GM18508 (cell line): ENCODE data around the gene GPRC5B.

ENCODE experiments used
- ATAC-seq: cut with Tn5 transposase; IDR thresholded peaks from one replicate; pipeline ENCODE4 v1.9.1; 2021; ENCODE audit warnings: moderate number of reproducible peaks; ENCODE audit not compliant: insufficient read depth, unreplicated experiment

The GPRC5B gene, protein sequence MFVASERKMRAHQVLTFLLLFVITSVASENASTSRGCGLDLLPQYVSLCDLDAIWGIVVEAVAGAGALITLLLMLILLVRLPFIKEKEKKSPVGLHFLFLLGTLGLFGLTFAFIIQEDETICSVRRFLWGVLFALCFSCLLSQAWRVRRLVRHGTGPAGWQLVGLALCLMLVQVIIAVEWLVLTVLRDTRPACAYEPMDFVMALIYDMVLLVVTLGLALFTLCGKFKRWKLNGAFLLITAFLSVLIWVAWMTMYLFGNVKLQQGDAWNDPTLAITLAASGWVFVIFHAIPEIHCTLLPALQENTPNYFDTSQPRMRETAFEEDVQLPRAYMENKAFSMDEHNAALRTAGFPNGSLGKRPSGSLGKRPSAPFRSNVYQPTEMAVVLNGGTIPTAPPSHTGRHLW

DNA sequence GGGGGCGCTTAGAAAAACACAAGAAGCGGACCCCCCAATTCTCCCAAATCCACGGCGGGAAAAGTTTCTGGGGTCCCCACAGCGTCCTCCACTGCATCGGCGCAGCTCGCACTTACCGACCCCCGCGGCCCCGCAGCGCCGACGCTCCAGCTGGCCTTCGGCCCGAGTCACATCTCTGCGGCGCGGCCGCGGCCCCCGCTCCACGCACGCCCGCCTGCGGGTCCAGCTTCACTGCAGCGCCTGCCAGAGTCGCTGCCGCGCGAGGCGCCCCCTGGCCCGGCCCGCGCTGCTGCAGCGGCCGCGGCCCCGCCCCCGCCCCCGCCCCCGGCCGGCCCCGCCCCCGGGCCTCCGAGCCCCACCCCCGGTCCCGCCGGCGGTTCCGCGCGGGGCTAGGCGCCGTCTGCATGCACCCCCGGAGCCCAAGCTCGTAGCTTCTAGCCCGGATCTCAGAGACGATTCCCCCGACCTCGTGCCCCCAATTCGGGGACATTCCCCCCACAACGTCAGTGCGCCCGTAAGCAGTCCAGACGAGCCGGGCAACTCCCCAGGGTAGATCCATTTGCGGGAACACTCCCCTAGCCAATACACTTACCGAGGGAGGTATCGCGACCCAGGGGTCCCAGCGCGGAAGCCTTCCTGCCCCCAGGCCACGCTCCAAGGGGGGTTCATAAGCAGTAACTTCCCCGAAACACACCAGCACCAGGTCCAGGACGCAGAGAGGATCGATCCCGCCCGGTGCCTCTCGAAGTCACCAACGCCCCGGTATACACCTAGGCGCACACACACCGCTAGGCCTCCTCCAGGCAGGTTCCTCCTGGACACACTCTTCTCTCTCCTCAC lies at the start of gene GPRC5B:
Gene GPRC5B, minus strand, starts transcription at position 238 of the 840 bp plus-strand sequence. CDS start 12,003 bp downstream, outside the sequence.
- no peak for ATAC-seq

DNA sequence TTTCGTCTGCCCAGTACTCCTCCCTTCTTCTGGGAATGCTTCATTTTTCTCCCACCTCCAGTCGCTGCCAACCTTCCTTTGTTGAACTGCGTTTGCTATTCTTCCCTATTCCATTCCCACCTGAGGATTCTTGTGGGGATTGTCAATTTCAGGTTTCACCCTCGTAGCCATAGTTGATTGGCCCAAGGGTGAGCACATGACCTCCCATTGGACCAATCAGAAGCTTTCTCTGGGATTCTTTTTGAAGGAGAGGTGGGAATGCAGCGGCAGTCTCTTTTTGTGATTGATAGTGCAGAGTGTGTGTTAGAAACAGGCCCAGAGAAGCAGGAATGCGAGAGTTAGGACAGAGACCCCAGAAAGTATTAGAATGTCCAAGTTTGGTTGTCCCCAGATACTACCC lies 49.1 kb upstream of the GPRC5B start:
- no peak for ATAC-seq

DNA sequence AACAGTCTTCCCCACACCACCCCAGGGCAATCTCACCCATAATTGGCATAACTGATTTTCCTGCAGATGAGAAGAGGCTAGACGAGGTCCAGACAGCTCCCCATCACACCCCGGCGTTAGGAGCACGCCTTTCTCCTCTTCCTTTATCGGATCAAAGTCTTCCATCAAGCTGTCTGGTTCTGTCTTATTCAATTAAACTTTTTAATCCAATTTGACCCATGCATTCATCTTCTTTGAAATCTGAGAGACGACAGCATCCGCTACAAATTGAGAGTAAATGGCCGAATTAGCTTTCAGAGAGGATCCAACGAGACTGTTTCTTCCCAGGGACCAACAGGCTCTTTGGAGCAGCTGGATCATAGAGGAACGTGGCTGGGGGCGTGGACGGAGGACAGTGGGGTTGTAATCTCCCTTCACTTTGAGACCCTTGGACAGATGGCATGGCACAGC lies 44.4 kb upstream of the GPRC5B start:
- ATAC-seq, result no peak

DNA sequence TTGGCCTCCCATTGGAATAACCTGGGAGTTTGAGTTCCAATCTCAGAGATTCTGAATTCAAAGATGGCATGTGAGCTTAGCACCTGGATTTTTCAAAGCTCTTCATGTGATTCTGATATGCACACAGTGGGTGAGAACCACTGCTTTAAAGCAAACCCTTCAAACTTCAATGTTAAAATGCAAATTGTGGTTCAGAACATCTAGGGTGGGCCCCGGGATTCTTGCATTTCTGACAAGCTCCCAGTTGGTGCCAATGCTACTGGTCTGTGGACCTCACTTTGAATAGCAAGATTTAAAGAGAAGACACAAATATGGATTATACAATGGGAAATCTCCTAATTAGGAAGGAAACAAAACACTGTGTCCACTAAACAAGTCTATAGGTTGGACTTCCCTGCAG lies 43.8 kb upstream of the GPRC5B start:
- no peak for ATAC-seq

DNA sequence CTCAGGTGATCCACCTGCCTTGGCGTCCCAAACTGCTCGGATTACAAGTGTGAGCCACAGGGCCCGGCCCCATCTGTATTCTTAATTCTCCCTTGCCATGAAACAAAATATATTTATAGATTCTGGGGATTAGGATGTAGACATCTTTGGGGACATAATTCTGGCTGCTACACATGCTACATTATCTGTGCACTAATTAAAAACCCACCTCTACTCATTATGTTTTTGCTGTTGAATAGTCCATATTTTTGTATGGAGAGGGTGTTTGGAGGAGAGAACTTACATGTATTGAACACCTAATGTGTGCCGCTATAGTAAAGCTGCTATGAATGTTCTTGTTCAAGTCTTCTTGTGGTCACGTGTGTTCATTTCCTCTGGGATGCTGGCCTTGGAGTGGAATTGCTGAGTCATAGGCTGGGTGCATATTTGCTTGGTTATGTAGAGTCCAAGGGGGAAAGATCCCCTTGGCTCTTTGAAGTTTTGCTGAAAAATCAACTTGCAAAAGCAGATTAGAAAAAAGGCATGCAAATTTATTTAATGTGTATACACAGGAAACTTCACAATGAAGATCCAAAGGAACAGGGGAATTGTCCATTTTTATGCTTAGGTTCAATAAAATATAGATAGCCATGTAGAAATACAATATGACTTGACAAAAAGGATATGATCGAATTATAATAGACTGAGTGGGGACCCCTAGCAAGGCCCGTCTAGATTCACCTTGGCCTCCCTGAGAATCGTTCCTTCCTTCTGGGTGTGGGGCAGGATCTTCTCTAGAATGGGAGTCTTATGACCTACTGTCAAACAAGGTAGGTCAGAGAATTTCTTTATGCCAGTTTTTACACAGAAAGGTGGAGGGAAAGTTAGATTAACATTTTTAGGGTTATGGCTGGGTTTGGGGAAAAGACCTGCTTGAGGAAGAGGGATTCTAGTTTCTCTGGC lies 42.1 kb upstream of the GPRC5B start:
- ATAC-seq, result no peak

DNA sequence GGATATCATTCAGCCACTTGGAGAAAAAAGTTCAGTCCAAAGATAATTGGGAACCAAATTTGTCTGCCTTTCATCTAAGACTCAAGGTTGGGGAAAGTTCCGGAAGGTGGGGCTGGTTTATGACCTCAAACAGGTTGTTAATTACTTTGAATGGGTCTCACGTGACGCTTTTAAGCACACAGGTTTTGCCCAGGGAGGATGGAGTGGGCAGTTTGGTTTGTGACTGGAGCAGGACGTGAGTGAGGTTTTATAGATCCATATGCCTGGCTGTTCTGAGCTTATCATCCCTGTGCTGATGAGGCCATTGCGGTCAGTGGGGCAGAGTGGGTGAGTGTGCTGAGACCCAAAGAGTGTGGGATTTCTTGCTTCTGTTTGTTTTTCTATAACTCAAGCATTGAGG lies 38.7 kb upstream of the GPRC5B start:
- ATAC-seq, result no peak

DNA sequence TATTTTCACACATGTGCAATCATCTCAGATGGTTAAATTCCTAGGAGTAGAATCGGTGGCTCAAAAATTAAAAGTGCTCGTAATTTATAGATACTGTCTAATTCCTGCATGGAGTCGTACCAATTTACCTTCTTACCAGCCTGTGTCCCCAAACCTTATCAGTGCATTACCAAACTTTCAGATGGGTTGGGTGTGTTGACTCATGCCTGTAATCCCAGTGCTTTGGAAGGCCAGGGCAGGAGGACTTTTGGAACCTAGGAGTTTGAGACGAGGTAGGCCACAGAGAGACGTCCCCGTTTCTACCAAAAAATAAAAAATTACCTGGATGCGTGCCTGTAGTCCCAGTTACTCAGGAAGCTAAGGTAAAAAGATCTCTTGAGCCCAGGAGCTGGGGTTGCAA lies 34.5 kb upstream of the GPRC5B start:
- no peak for ATAC-seq

DNA sequence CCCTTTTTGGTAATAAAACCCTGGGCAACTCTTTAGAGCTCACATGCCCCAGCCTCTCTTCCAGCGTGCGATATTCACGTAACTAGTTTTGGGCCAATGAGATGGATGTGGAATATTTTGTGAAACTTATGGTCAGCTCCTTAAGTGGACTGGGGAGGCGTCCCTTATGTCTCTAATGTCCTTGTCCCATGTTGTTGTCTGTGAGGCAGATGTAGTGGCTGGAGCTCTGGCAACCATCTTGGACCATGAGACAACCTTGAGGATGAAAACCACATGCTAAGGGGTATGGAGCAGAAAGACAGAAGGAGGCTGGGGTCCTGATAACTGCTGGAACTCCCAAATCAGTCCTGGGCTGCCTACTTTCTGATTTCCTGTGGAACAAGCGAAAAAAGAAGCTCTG lies 31.4 kb upstream of the GPRC5B start:
- no peak for ATAC-seq

DNA sequence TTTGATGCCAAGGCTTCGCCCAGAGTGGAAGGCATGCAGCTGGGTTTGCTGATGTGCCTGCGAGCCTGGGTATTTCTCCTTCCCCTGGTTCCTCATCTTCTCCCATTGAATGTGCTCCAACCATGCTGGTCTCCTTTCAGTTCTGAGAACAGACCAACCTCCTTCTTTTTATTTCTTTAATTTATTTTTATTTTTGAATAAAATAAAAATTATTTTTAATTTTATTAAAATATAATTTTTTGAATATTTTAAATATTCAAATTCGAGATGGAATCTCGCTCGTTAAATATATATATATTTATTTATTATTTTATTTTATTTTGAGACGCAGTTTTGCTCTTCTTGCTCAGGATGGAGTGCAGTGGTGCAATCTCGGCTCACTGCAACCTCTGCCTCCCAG lies 30.2 kb upstream of the GPRC5B start:
- ATAC-seq, result no peak

DNA sequence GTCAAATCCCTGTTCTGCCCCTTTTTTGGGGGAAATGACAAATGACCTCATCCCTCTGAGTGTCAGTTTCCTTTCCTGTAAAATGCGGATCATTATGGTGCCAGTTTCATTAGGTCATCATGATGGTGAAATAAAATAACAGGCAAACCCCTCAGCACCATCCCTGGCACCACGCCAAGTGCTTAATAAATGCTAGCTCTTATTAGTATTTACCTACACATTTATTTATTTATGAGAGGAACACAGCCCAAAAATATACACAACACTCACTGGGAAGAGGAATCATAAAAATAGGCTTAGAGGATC lies 28.6 kb upstream of the GPRC5B start:
- no peak for ATAC-seq

DNA sequence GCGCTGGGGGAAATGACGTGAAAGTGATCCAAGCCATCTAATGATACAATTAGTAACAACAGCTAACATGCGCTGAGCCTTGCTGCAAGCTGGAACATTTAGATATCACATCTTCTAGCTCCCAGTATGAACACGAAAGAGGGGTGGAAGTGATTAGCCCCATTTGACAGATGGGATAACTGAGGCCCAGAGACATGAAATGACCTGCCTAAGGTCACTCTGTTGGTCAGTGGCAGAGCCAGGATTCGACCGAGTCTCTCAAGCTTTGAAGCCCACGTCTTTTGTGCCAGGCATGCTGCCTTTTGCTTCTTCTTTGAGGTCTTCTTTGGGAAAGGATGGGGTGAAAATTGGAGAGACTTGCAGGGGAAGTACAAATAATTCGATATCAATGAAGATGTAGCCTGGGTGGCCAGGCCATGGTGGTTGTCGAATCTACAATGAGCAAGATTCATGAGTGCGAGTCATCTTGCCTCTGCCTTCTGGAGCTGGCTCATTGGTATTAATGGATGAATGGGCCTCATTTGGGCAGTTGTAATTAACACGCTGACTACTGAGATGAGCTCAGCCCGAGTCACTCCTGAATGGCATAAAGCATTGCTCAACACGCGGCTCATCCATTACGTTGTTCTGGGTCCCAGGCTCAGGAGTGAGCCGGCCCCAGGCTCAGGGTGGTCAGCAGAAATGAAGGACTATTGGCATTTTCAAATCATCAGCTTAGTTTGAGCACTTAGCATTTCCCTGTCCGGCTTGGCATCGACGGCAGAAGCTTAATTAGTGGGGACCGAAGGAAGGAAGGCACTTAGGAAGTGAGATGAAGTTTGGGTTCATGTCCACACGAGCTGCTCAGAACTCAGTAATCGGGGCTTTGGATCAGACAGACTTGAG lies 28.0 kb upstream of the GPRC5B start:
- no peak for ATAC-seq

DNA sequence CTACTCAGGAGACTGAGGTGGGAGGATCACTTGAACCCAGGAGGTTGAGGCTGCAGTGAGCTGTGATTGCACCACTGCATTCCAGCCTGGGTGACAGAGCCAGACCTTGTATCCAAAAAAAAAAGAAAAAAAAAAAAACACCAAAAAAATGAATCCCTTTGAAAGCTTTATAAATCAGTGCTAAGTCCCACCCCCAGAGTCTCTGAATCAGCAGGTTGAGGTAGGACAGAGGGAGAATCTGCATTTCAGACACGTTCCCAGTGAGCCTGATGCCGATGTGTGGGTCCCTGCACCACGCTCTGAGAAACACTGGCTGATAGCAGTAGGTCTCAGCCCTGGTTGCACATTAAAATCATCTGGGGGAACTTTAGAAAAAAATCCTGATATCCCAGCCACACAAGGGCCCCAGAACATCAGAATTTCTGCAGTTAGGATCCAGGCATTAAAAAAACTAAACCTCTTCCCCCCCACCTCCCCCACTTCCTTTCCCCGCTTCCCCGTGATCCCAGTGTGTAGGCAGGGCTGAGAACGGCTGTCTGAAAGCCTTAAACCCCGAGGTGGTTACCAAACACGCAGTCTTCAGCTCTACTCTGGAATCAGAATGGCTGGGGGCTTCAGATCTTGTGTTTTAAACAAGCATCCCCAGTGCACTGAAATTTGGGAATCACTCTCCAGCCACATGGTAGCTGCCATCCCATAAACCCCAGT lies 27.3 kb upstream of the GPRC5B start:
- ATAC-seq, result no peak

DNA sequence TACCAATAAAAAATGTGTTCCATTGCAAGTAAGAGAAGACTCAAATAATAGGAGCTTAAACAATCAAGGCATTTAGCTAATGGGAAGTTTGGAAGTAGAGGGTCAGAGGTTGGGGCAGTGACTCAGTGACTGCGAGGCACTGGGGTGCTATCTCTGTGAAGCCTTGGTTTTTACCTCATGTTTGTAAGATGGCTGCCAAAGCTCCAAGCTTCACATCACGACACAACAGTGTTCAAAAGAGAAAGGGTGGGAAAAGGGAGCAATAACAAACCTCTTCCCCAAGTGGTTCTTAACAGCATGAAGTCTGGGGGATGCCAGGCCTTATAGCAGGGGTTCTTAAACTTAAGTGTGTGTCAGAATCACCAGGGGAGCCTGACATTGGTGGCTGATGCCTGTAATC lies 26.6 kb upstream of the GPRC5B start:
- no peak for ATAC-seq

DNA sequence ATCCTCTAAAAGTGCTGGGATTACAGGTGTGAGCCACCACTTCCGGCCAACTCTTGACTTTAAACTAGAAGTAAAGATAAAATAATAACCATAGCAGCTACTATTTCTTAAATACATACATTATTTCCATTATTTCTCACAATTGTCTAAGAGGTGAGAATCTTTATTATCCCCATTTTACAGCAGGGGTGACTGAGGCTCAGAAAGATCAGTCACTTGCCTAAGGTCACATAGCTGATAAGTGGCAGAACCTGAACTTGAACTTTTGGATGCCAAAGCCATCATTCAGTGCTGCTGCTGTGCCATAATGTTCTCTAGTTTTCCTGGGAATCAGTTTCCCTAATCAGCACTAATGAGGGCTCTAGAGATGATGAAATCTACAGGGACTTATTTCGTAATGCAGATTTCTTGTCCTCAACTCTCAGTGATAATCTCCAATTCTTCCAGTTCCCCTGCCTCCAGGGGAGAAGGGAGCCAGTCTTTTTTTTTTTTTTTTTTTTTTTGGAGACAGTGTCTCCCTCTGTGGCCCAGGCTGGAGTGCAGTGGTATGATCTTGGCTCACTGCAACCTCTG lies 25.2 kb upstream of the GPRC5B start:
- no peak for ATAC-seq

DNA sequence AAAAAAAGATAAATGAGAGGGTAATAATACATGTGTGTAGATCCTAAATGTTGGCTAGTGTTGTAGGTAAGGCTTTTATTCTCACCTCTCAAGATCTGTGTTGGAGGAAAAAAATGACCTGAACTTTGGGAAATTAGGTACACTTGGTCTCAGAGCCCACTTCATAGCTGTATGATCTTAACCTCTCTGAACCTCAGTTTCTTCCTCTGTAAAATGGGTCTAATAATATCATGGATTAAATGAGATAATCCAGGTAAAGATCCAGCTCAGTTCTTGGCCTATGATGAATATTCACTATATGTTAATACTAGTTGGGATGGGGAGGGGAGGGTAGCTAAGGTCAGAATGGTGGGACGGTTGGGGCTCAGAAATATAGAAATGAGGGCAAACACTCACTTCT lies 24.3 kb upstream of the GPRC5B start:
- ATAC-seq, result no peak

DNA sequence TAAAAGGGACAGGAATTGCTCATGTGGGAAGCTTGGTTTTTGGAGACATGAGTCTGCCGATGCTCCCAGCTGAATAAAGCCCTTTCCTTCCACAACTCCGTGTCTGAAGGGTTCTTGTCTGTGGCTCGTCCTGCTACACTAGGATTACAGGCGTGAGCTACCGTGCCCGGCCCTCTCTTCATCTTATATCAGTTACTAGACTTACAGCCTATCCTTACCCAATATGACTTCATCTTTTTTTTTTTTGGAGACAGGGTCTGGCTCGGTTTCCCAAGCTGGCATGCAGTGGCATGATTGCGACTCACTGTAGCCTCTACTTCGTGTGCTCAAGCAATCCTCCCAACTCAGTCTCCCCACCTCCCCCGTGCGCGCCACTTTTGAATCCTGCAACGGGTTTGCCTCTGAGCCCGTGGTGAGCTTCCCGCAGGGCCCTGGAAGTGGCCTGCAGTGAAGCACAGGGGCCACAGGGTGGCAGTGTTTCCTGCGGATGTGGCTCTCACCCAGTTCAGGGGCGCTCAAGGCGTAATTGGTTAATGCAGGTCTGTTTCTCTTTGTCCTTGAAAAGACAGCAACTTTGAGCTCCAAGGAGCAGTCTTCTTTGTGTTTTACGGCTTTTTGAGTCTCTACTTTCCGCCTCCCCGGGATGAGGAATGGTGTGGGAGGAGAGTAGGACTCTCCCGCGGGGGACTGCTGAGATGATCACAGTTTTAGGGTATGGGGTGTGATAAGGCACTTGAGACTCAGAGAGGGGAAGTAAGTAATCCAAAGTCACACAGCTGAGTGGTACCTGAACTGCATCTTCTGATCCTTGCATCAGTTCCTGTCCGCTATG lies 22.7 kb upstream of the GPRC5B start:
- no peak for ATAC-seq

DNA sequence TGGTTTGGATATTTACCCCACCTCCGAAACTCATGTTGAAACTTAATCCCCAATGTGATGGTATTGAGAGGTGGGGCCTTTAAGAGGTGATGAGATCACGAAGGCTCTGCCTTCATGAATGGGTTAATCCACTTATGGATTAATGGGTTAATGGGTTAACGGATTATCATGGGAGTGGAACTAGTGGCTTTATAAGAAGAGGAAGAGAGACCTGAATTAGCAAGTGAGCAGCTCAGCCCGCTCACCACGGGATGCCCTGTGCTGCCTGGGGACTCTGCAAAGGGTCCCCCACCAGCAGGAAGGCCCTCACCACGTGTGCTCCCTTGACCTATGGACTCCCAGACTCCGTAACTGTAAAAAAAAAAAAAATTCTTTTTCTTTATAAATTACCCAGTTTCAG lies 16.5 kb upstream of the GPRC5B start:
- ATAC-seq, result no peak

DNA sequence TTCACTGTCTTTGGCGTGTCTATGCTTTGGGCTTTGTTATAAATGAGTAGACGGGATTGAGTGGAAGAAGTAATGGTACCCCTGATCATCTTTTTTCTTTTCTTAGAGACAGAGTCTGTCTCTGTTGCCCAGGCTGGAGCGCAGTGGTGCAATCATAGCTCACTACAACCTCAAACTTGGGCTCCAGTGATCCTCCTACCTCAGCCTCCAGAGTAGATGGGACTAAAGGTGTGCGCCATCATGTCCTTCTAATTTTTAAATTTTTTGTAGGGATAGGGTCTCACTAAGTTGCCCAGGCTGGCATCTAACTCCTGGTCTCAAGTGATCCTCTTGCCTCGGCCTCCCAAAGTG lies 14.9 kb upstream of the GPRC5B start:
- ATAC-seq, result no peak
